ENCODE data around the gene BCAR1.

The BCAR1 gene, protein sequence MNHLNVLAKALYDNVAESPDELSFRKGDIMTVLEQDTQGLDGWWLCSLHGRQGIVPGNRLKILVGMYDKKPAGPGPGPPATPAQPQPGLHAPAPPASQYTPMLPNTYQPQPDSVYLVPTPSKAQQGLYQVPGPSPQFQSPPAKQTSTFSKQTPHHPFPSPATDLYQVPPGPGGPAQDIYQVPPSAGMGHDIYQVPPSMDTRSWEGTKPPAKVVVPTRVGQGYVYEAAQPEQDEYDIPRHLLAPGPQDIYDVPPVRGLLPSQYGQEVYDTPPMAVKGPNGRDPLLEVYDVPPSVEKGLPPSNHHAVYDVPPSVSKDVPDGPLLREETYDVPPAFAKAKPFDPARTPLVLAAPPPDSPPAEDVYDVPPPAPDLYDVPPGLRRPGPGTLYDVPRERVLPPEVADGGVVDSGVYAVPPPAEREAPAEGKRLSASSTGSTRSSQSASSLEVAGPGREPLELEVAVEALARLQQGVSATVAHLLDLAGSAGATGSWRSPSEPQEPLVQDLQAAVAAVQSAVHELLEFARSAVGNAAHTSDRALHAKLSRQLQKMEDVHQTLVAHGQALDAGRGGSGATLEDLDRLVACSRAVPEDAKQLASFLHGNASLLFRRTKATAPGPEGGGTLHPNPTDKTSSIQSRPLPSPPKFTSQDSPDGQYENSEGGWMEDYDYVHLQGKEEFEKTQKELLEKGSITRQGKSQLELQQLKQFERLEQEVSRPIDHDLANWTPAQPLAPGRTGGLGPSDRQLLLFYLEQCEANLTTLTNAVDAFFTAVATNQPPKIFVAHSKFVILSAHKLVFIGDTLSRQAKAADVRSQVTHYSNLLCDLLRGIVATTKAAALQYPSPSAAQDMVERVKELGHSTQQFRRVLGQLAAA

DNA sequence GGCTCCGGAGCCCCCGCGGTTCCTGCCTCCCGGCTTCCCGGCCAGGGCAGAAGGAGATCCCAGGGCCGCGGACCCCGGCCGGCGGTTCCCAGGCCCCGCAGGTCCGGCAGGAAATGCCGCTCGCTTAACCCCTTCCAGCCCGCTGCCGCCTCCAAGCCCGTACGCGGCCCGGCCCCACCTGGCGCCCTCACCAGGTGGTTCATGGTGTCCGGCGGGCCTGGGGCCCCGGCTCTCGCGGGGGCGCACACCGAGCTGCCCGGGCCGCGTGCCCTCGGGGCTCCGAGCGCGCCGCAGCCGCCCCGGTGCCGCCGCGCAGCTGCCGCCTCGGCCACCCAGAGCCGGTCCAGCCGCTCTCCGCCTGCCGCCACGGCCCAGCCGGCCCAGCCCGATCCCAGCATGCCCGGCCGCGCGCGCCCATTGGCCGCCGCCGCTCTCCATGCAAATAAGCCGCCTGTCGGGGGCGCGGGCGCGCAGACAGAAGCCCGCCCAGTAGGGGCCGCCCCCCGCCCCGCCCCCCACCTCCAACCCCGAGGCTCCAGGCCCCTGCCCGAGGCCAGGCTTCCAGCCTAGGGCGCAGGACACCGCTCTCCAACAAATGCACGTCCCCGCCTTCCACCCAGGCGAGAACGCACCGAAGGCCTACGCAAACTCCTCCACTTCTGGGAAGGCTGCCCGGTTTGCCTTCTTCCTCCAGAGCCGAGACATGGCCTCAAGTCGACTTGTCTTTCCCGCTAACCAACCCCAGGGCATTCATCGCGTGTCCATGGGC lies at the start of gene BCAR1:
Gene BCAR1 (minus strand): TSS at position 345 of the 769 bp plus-strand sequence. CDS start 142 bp downstream, at position 203.
- peak; percentile 31 to 33 for ATAC-seq (replicated peaks)
- Mint-ChIP-seq H3K36me3 (no peaks in the 10 kb centered on the region), H3K9me3 (no peaks in the 10 kb centered on the region), H3K4me1 (peaks cover 20 to 24% of the 10 kb centered on the region in 2 donors), H3K27me3 (peaks cover 83 to 94% of the 10 kb centered on the region in 2 donors), H3K27ac (no peak within 1 kb of the TSS), H3K4me3 (peak within 1 kb of the TSS; percentile 75 to 77)
- no peak for DNase-seq

DNA sequence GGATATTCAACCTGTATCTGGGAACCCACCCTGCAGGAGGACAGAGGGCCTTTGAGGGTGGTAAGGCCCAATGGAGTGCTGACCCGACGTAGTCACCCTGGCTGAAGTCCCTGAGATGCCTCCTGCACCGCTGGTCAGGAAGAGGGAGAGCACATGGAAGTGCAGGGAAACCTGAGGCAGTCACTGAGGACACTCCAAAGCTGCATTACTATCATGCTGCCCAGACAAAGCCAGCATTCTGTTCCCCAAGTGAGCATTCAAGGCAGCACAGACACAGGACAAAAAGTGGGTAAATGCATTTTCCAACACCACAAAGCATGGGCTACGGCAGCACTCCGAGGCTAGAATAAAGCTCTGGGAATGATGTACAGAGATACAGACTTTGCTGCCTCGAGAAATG lies 46.8 kb upstream of the BCAR1 start:
- Mint-ChIP-seq H3K9me3 (no peaks in the 10 kb centered on the region), H3K27me3 (peaks cover 0 to 13% of the 10 kb centered on the region in 2 donors), H3K4me1 (peaks cover 0 to 17% of the 10 kb centered on the region in 2 donors), H3K4me3 (no peak overlapping the region), H3K36me3 (peaks cover 58 to 75% of the 10 kb centered on the region in 2 donors), H3K27ac (no peak overlapping the region)
- ATAC-seq (replicated peaks) (no peak), DNase-seq (no peak)

DNA sequence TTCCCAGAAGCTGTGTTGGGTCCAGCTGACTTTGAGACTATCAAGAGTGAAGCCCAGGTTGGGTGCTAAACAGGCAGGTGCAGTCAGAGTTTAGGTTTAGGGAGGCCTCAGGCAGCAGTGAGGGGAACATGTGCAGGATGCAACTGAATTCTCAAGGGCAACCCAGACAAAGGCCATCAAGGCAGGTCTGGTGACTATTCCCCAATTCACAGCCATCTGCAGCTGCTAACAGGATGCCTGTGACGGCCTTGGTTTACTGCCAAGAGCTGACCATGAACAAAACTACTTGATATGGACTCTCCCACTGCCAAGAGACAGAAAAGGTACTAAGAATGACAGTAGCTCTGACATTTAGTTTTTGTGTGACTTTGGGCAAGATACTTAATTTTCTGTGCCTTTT lies 45.2 kb upstream of the BCAR1 start:
- H3K4me3 Mint-ChIP-seq, result no peak overlapping the region
- DNase-seq, result no peak
- H3K4me1 Mint-ChIP-seq, result peaks cover 0 to 17% of the 10 kb centered on the region in 2 donors
- no peak overlapping the region for H3K27ac Mint-ChIP-seq
- ATAC-seq (replicated peaks), result no peak
- H3K36me3 Mint-ChIP-seq, result peaks cover 61 to 81% of the 10 kb centered on the region in 2 donors
- H3K27me3 Mint-ChIP-seq, result peaks cover 0 to 13% of the 10 kb centered on the region in 2 donors
- H3K9me3 Mint-ChIP-seq, result no peaks in the 10 kb centered on the region

DNA sequence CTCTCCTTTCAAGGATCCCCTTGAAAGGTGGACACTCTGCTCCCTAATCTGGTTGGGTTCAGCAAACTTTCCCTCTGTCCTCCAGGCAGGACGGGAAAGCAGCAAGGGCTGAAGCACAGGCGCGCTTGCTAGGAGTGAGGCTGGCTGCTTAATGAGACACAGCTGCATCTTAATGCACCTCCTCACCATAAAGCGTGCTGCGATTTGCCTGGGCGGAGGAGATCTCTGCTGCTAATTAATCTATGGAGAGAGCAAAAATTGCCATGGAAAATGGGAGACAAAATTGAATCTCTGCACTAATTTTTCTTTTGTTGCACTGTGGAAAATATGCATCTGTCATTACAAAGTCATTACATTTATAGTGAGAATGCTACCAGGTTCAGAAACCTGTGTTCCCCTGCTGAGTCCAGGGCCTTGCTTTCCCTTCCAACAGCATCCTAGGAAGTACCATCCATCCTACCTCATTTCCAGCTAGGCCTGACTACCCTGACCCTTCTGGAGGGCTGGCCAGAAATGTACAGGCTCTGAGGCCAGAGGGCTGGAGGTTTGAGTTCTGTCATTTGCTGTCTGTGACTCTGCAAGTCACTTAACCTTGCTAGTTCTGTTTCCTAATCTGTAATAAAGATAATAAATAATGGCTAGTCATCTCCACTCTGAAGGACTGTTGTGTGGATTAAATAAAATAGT lies 43.5 kb upstream of the BCAR1 start:
- Mint-ChIP-seq H3K27me3 (peaks cover 0 to 13% of the 10 kb centered on the region in 2 donors), H3K4me3 (no peak overlapping the region), H3K9me3 (no peaks in the 10 kb centered on the region), H3K36me3 (peaks cover 60 to 74% of the 10 kb centered on the region in 2 donors), H3K27ac (no peak overlapping the region), H3K4me1 (peaks cover 0 to 13% of the 10 kb centered on the region in 2 donors)
- DNase-seq, result no peak
- ATAC-seq (replicated peaks), result no peak

DNA sequence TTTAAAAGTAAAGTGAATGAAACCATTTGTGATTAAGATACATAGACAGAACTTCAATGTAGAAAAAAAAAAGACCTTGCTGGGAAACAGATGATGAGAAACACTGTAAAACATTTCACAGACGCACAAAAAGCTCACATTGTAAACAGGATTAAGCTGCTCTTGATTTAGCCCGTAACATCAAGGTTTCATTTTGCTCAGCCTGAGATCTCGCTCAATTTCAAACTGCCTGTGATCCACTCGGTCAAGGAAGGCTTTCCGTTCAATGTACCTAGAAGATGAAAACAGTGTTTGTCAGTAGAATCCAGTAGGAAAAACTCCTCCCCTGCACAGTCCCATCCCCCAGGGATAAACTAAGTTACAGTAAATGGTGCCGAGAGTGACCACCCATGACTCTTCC lies 42.3 kb upstream of the BCAR1 start:
- Mint-ChIP-seq H3K36me3 (peaks cover 55 to 76% of the 10 kb centered on the region in 2 donors), H3K27me3 (peaks cover 0 to 9% of the 10 kb centered on the region in 2 donors)

DNA sequence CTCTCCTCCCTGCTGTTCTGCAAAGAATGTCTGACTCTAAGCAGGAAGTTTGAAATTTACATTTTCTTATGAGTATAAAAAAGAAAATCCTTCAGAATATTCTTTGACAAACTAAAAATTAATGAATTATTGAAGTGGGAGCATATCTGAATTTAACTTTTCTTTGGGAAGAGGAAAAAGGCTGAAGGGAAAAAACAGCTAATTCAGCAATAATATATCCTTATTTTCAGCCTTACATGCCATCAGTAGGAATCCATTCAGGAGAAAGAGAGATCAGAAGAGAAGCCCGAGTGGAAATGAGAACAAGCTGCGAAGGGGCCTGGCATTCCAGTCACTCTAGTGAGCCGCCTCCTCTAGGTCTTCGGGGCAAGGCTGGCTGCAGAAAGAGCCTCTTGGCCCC lies 41.7 kb upstream of the BCAR1 start:
- H3K4me3 Mint-ChIP-seq, result no peak overlapping the region
- no peak overlapping the region for H3K27ac Mint-ChIP-seq
- no peak for ATAC-seq (replicated peaks)
- H3K4me1 Mint-ChIP-seq, result peaks cover 7% of the 10 kb centered on the region in 2 donors
- H3K36me3 Mint-ChIP-seq, result peaks cover 56 to 77% of the 10 kb centered on the region in 2 donors
- DNase-seq, result no peak
- no peaks in the 10 kb centered on the region for H3K9me3 Mint-ChIP-seq
- peaks cover 0 to 9% of the 10 kb centered on the region in 2 donors for H3K27me3 Mint-ChIP-seq

More for the DNA sequence above, 42.3 kb upstream of the BCAR1 start:
- Mint-ChIP-seq H3K27ac (no peak overlapping the region), H3K4me1 (peaks cover 4 to 7% of the 10 kb centered on the region in 2 donors), H3K9me3 (no peaks in the 10 kb centered on the region), H3K4me3 (no peak overlapping the region)
- DNase-seq (no peak), ATAC-seq (replicated peaks) (no peak)

DNA sequence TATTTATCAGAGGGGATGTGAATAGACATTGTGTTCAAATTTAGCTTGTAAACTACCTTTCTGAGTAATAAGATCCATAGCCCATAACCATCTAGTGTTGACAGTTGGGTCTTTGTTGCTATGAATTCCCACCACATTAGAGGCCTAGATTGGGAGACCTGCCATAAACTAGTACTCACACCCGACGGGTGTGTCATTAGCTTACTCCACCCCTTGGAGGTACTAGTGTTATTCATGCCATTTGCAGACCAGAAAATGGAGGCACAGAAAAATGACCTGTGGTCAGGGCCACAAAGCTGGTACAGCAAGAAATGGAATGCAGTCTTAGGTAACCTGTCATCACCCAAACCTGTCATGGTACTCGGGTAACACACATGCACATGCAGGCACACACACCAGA lies 41.3 kb upstream of the BCAR1 start:
- no peak overlapping the region for H3K27ac Mint-ChIP-seq
- peaks cover 6 to 7% of the 10 kb centered on the region in 2 donors for H3K4me1 Mint-ChIP-seq
- DNase-seq, result no peak
- H3K36me3 Mint-ChIP-seq, result peaks cover 51 to 72% of the 10 kb centered on the region in 2 donors
- H3K27me3 Mint-ChIP-seq, result peaks cover 0 to 9% of the 10 kb centered on the region in 2 donors
- no peak for ATAC-seq (replicated peaks)
- H3K9me3 Mint-ChIP-seq, result no peaks in the 10 kb centered on the region
- H3K4me3 Mint-ChIP-seq, result no peak overlapping the region

DNA sequence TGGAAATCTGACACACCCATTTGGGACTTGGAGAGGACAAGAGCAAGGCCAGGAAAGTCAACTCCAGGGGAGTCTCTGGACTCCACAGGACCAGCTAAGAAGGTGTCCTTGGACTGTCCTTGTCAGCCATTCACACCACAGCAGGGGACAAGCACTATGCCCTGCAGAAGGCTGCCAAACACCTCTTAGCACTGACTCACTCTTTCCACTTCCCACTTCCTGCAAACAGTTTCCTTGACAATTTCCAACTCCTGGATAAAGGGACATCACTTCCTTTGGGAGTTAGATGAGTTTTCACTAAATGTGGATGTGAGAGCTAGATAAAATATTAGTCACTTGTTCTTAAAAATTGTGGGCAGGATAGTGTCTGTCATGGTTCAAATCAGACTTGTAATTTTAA lies 37.8 kb upstream of the BCAR1 start:
- Mint-ChIP-seq H3K27ac (no peak overlapping the region), H3K4me1 (peaks cover 4 to 7% of the 10 kb centered on the region in 2 donors), H3K27me3 (peaks cover 0 to 9% of the 10 kb centered on the region in 2 donors), H3K4me3 (no peak overlapping the region), H3K9me3 (no peaks in the 10 kb centered on the region), H3K36me3 (peaks cover 44 to 61% of the 10 kb centered on the region in 2 donors)
- DNase-seq, result no peak
- ATAC-seq (replicated peaks), result no peak

DNA sequence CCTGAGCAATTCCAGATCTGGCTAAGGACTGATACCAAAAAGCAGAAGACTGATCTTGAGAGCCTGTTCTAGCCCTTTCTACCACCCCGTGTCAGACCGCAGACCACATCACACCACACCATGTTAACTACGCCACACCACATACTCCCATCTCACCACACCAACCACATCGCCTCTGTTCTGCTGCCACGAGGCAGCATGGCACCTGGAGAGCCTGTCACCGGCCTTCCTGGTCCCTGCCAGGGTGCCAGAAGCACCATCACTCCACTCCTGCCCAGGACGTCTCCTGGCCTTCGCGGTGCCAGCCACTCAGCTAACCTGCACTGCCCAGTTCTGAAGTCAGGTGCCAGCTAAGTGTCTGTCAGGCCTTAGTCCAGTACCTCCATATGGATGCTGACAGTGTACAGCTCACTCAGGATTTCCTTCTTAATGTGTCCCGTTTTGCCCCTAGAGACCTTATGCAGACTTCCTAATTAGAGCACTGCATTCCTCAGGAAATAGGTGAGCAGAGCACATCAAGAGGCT lies 37.2 kb upstream of the BCAR1 start:
- Mint-ChIP-seq H3K9me3 (no peaks in the 10 kb centered on the region), H3K27me3 (peaks cover 0 to 5% of the 10 kb centered on the region in 2 donors), H3K4me3 (no peak overlapping the region), H3K27ac (no peak overlapping the region), H3K4me1 (peaks cover 4 to 7% of the 10 kb centered on the region in 2 donors), H3K36me3 (peaks cover 43 to 56% of the 10 kb centered on the region in 2 donors)
- ATAC-seq (replicated peaks) (peak; percentile 52 to 77), DNase-seq (peak; percentile 18)

DNA sequence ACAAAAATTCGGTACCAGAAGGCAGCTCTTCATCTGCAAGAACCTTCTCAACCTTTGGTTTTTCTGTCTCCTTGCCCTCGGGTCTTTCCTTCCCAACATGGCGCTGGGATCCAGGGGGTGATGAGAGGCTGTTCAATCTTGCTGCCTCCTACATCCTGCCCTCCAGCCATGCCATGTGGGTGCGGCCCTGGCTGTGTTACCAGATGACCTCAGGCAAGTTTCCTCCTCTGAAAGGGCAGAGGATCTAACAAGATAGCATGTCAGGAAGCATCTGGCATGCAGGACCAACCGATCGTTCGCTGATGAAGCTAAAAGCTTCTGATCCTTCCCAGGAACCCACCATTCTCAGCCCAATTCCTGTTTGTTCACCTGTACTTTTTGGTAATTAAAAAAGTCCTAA lies 36.8 kb upstream of the BCAR1 start:
- peaks cover 4 to 7% of the 10 kb centered on the region in 2 donors for H3K4me1 Mint-ChIP-seq
- peaks cover 42 to 53% of the 10 kb centered on the region in 2 donors for H3K36me3 Mint-ChIP-seq
- no peak overlapping the region for H3K4me3 Mint-ChIP-seq
- H3K27ac Mint-ChIP-seq, result no peak overlapping the region
- DNase-seq (no peak), ATAC-seq (replicated peaks) (peak in 1 of 2 donors; percentile 12)
- peaks cover 0 to 5% of the 10 kb centered on the region in 2 donors for H3K27me3 Mint-ChIP-seq
- no peaks in the 10 kb centered on the region for H3K9me3 Mint-ChIP-seq

DNA sequence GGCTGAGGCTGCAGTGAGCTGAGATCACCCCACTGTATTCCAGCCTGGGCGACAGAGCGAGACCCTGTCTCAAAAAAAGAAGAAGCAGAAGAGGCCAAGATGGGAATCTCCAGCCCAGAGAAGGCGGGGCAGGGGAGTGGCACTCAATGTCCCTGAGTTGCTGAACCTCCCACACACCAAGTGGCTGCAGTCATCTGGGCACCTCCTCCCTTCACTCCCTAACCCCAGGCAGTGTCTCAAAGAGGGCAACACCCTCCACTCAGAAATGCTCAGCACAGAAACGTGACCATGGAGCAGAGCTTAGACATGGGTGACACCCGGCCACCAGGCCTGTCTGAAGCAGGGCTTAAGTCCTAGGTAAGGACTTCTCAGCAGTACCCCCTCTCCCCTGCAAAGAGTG lies 36.3 kb upstream of the BCAR1 start:
- Mint-ChIP-seq H3K36me3 (peaks cover 40 to 48% of the 10 kb centered on the region in 2 donors), H3K9me3 (no peaks in the 10 kb centered on the region), H3K4me1 (peaks cover 4 to 7% of the 10 kb centered on the region in 2 donors), H3K27me3 (peaks cover 0 to 5% of the 10 kb centered on the region in 2 donors), H3K4me3 (no peak overlapping the region), H3K27ac (no peak overlapping the region)
- ATAC-seq (replicated peaks) (peak in 1 of 2 donors; percentile 47), DNase-seq (no peak)

DNA sequence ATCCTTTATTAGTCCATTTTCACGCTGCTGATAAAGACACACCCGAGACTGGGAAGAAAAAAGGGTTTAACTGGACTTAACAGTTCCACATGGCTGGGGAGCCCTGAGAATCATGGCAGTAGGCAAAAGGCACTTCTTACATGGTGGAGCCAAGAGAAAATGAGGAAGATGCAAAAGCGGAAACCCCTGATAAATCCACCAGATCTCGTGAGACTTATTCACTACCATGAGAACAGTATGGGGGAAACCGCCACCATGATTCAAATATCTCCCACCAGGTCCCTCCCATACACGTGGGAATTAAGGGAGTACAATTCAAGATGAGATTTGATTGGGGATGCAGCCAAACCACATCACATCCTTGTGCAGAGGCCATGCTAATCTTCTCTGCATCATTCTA lies 35.0 kb upstream of the BCAR1 start:
- H3K4me1 Mint-ChIP-seq, result peaks cover 4 to 7% of the 10 kb centered on the region in 2 donors
- H3K9me3 Mint-ChIP-seq, result no peaks in the 10 kb centered on the region
- DNase-seq (no peak), ATAC-seq (replicated peaks) (no peak)
- no peak overlapping the region for H3K4me3 Mint-ChIP-seq
- H3K27ac Mint-ChIP-seq, result no peak overlapping the region
- peaks cover 0 to 5% of the 10 kb centered on the region in 2 donors for H3K27me3 Mint-ChIP-seq
- peaks cover 30 to 38% of the 10 kb centered on the region in 2 donors for H3K36me3 Mint-ChIP-seq
